Endothelial cell of umbilical vein (primary cell): ENCODE measurements around the gene ADIPOQ. TPM values are rescaled to one million over a fixed set of nuclear protein-coding genes. Genes with fewer than 3 reads are reported as not detected.

ENCODE experiments used
- BruUV-seq: library from RNA; stranded (reverse); fragments of 400-500 nt; replicated peaks from 2 replicates; lab custom pipeline; 2021; lab: Mats Ljungman, UMichigan
- CTCF ChIA-PET: fragments of 300-600, 350-600 bp; sonication (Branson Sonifier 250); formaldehyde crosslinking; loops from one replicate; lab custom pipeline; 2021; ENCODE audit warnings: antibody characterized with exemption, inconsistent platforms; lab: Charles Lee
- POLR2A ChIA-PET: fragments of 300-600, 350-600 bp; sonication (Branson Sonifier 250); formaldehyde crosslinking; loops from one replicate; lab custom pipeline; 2021; ENCODE audit warnings: antibody characterized with exemption, inconsistent platforms; lab: Charles Lee
- DNase-seq: peaks from one replicate; pipeline ENCODE4 v3.0.0-alpha.2; 2011; ENCODE audit warnings: low read depth, low spot score
- FAIRE-seq: peaks from 2 replicates; lab custom pipeline; 2011; peaks lifted over from hg19 to GRCh38; lab: Jason Lieb, UNC
- H2AFZ ChIP-seq: 2 replicates; pipeline ENCODE4 v1.6.0; 2012; ENCODE audit warnings: low read depth, low read length, control low read depth, inconsistent platforms
- H3K27ac ChIP-seq: 2 replicates; pipeline ENCODE4 v1.5.1; 2011; ENCODE audit warnings: low read depth, mild to moderate bottlenecking, control low read depth, low read length, moderate library complexity; ENCODE audit not compliant: insufficient read depth
- H3K27me3 ChIP-seq, 2 experiments: 2 replicates each; pipeline versions ENCODE4 v1.6.0 to v1.6.1; 2011; ENCODE audit warnings: low read length in 2 of 2, mixed read lengths in 1 of 2; ENCODE audit not compliant: control insufficient read depth in 2 of 2, insufficient read depth in 2 of 2
- H3K36me3 ChIP-seq, 2 experiments: 2 replicates in 1 of 2; 3 replicates in 1 of 2; pipeline ENCODE4 v1.5.1; 2011; ENCODE audit warnings: low read length in 2 of 2, mild to moderate bottlenecking in 1 of 2, moderate library complexity in 1 of 2; ENCODE audit not compliant: control insufficient read depth in 2 of 2, insufficient read depth in 2 of 2; ENCODE audit errors: extremely low read depth in 1 of 2
- H3K4me1 ChIP-seq: 3 replicates; pipeline ENCODE4 v1.5.1; 2011; ENCODE audit warnings: mild to moderate bottlenecking, low read length; ENCODE audit not compliant: control insufficient read depth, insufficient read depth; ENCODE audit errors: extremely low read depth
- H3K4me2 ChIP-seq: 2 replicates; pipeline ENCODE4 v1.6.1; 2011; ENCODE audit warnings: low read length, control low read depth, mixed read lengths; ENCODE audit not compliant: insufficient read depth
- H3K4me3 ChIP-seq, 3 experiments: fragments of 200-600 bp in 1 of 3; sonication (generic), shearing (Covaris generic) in 1 of 3; replicated peaks in 1 of 3; 2 replicates each; pipeline ENCODE4 v1.5.1; 2011 to 2016; ENCODE audit warnings: control low read depth in 3 of 3, low read length in 3 of 3, mild to moderate bottlenecking in 2 of 3, inconsistent platforms in 1 of 3, low read depth in 1 of 3, moderate library complexity in 1 of 3; ENCODE audit not compliant: insufficient read depth in 1 of 3
- H3K79me2 ChIP-seq: 2 replicates; pipeline ENCODE4 v1.6.0; 2012; ENCODE audit warnings: low read length, inconsistent platforms; ENCODE audit not compliant: control insufficient read depth, insufficient read depth
- H3K9ac ChIP-seq: replicated peaks from 2 replicates; pipeline ENCODE3; 2011; ENCODE audit warnings: low read length, control low read depth; ENCODE audit not compliant: insufficient read depth; ENCODE audit errors: extremely low read depth
- H3K9me1 ChIP-seq: replicated peaks from 3 replicates; pipeline ENCODE4 v1.6.0; 2011; ENCODE audit warnings: mild to moderate bottlenecking, low read length; ENCODE audit not compliant: control insufficient read depth, insufficient read depth; ENCODE audit errors: extremely low read depth
- H3K9me3 ChIP-seq: replicated peaks from 2 replicates; pipeline ENCODE4 v1.5.1; 2012; ENCODE audit warnings: low read length, inconsistent platforms; ENCODE audit not compliant: control insufficient read depth, insufficient read depth
- H4K20me1 ChIP-seq: replicated peaks from 2 replicates; pipeline ENCODE3; 2011; ENCODE audit warnings: mild to moderate bottlenecking, low read length; ENCODE audit not compliant: control insufficient read depth, insufficient read depth; ENCODE audit errors: extremely low read depth
- EZH2 ChIP-seq: IDR thresholded peaks from 2 replicates; pipeline ENCODE4 v1.6.1; 2012; ENCODE audit warnings: borderline replicate concordance, low read depth, mild to moderate bottlenecking, moderate library complexity, low read length, inconsistent platforms; ENCODE audit not compliant: severe bottlenecking
- FOS ChIP-seq: IDR thresholded peaks from 2 replicates; pipeline ENCODE4 v1.6.1; 2011; ENCODE audit warnings: mild to moderate bottlenecking, low read length, moderate library complexity, borderline replicate concordance; ENCODE audit not compliant: insufficient read depth
- GATA2 ChIP-seq: IDR thresholded peaks from 2 replicates; pipeline ENCODE4 v1.7.0; 2011; ENCODE audit warnings: low read depth, mild to moderate bottlenecking, moderate library complexity, mixed read lengths, low read length; ENCODE audit not compliant: insufficient read length, insufficient read depth
- JUN ChIP-seq: IDR thresholded peaks from 2 replicates; pipeline ENCODE4 v1.6.1; 2011; ENCODE audit warnings: borderline replicate concordance, low read depth; ENCODE audit not compliant: insufficient read length, insufficient read depth
- MAX ChIP-seq: IDR thresholded peaks from 2 replicates; pipeline ENCODE4 v1.6.1; 2011; ENCODE audit not compliant: insufficient read depth, insufficient read length
- MYC ChIP-seq: IDR thresholded peaks from one replicate; pipeline ENCODE4 v1.6.1; 2011; ENCODE audit warnings: mild to moderate bottlenecking, low read depth, low read length
- POLR2A ChIP-seq: IDR thresholded peaks from 2 replicates; pipeline ENCODE4 v1.6.1; 2012; ENCODE audit warnings: low read depth, mild to moderate bottlenecking, control low read depth, low read length
- POLR2AphosphoS5 ChIP-seq: IDR thresholded peaks from 2 replicates; pipeline ENCODE4 v1.6.1; 2012; ENCODE audit warnings: low read depth, mild to moderate bottlenecking, control low read depth, low read length, moderate library complexity; ENCODE audit not compliant: insufficient read depth
- dilution Hi-C: fragments of 300-500 bp; cut with MboI; formaldehyde crosslinking; loops from one replicate; pipeline ENCODE4 v1.15.0; 2019; ENCODE audit warnings: low sequenced_read_pairs; ENCODE audit not compliant: extremely low pct_ligation_motif_present
- intact Hi-C: fragments of 100-400 bp; cut with micrococcal nuclease; formaldehyde crosslinking; loops from one replicate; pipeline ENCODE4 v1.10.0; 2022
- polyA plus RNA-seq, 4 experiments: library from polyadenylated mRNA; depleted of rRNA in 3 of 4; stranded (reverse) in 3 of 4; unstranded in 1 of 4; fragments of >200 nt; gene quantifications; 2 replicates each; pipeline versions ENCODE4 v1.2.1 to v1.2.3, GENCODE V29; 2011 to 2012; ENCODE audit warnings: missing spikeins in 1 of 4
- total RNA-seq: library from RNA; stranded (reverse); gene quantifications from 2 replicates; pipeline ENCODE4 v1.2.3, GENCODE V29; 2021
- TF ChIP-seq, protein P1 (sequence below), 2 donors: IDR thresholded peaks; 1 replicate in 1 of 2; 2 replicates in 1 of 2; pipeline ENCODE4 v1.5.1; 2011; ENCODE audit warnings: low read length in 2 of 2, mild to moderate bottlenecking in 2 of 2, moderate library complexity in 2 of 2, control low read depth in 1 of 2, inconsistent platforms in 1 of 2, low read depth in 1 of 2; ENCODE audit not compliant: insufficient read depth in 1 of 2; ENCODE audit errors: extremely low read depth in 1 of 2

Gene ADIPOQ
- total and polyA plus RNA-seq, 2 donors (not counting 3 experiments of a cell fraction or from before 2014, with no cell fraction given): not detected

DNA sequence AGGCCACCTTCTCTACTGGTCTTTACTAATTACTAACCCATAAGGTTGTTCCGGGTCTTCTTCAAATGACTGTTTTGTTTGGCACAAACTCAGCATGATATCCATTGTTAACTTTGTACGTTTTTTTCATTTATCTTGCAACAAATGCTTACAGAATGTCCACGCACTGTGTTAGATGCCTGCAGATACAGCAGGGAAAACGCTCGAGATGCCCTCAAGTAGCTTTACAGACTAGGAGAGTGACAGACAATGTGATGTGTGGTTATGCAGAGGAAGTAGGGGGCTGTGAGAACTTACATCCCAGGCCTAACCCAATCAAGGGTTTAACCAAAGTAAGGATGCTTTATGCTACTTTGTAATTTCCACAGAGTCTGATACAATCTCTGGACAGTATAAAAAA, 35.3 kb upstream of the ADIPOQ start:
- TF ChIP-seq MAX (no peak), FOS (no peak), POLR2A (no peak), GATA2 (no peak), EZH2 (no peak), POLR2AphosphoS5 (no peak), JUN (no peak), MYC (no peak)
- TF ChIP-seq, protein P1, sequence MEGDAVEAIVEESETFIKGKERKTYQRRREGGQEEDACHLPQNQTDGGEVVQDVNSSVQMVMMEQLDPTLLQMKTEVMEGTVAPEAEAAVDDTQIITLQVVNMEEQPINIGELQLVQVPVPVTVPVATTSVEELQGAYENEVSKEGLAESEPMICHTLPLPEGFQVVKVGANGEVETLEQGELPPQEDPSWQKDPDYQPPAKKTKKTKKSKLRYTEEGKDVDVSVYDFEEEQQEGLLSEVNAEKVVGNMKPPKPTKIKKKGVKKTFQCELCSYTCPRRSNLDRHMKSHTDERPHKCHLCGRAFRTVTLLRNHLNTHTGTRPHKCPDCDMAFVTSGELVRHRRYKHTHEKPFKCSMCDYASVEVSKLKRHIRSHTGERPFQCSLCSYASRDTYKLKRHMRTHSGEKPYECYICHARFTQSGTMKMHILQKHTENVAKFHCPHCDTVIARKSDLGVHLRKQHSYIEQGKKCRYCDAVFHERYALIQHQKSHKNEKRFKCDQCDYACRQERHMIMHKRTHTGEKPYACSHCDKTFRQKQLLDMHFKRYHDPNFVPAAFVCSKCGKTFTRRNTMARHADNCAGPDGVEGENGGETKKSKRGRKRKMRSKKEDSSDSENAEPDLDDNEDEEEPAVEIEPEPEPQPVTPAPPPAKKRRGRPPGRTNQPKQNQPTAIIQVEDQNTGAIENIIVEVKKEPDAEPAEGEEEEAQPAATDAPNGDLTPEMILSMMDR (IDR thresholded peaks at IDR 0.05; ENCODE audit: extremely low read depth in 1 of 2, insufficient read depth in 1 of 2, low read depth in 1 of 2, low read length in 2 of 2): no peak
- POLR2A ChIA-PET: no interaction called here
- intact Hi-C loops: loop anchor here (2.0 to 5.0 kb wide), 2 partner anchors 16 to 235 kb away; partner anchors contain the start of gene DNAJB11

More for the DNA sequence above, 35.3 kb upstream of the ADIPOQ start:
- peaks cover 13% of the 10 kb centered on the region for H3K79me2 ChIP-seq
- no TSS peak for BruUV-seq
- H3K27me3 ChIP-seq: no peaks in the 10 kb centered on the region
- H3K9me3 ChIP-seq: no peaks in the 10 kb centered on the region
- H3K27ac ChIP-seq: no peak overlapping the region
- peaks cover 12% of the 10 kb centered on the region for H3K4me1 ChIP-seq
- H3K4me3 ChIP-seq: peak overlapping the region in 1 of 3 experiments; percentile 63
- H3K4me2 ChIP-seq: peak overlapping the region; percentile 42
- H3K9ac ChIP-seq: no peak overlapping the region
- FAIRE-seq (no peak), DNase-seq (no peak)
- CTCF ChIA-PET: interaction anchor here (0.7 to 1.3 kb wide), 2 partner anchors 11 to 14 kb away, joined by 4 to 6 read pairs; no protein-coding TSS in a partner anchor
- dilution Hi-C loops: no loop called here
- no peaks in the 10 kb centered on the region for H4K20me1 ChIP-seq
- H3K9me1 ChIP-seq: no peaks in the 10 kb centered on the region
- no peaks in the 10 kb centered on the region for H3K36me3 ChIP-seq
- peak overlapping the region; percentile 80 for H2AFZ ChIP-seq
